Measurements from ENCODE around the gene YPEL5. TPM values are rescaled to one million over a fixed set of nuclear protein-coding genes. Genes with fewer than 3 reads are reported as not detected.

The YPEL5 gene
- polyA plus RNA-seq, 1 donor (not counting 4 experiments of a cell fraction or from before 2014, with no cell fraction given): 126 TPM

GRCh38 chr2:30155889-30156658 is 9.3 kb downstream of the YPEL5 start:
- Histone ChIP-seq H3K4me1 (ENCODE audit: control insufficient read depth, extremely low read depth, insufficient read depth, low read length) (no peaks in the 10 kb centered on the region), H3K9me1 (ENCODE audit: control insufficient read depth, extremely low read depth, insufficient read depth, low read length) (no peaks in the 10 kb centered on the region), H3K79me2 (ENCODE audit: control insufficient read depth, insufficient read depth, low read length) (peaks cover 14% of the 10 kb centered on the region), H3K27me3 (ENCODE audit: control insufficient read depth, extremely low read depth, insufficient read depth, low read length) (no peaks in the 10 kb centered on the region), H4K20me1 (ENCODE audit: control insufficient read depth, extremely low read depth, insufficient read depth, low read length) (no peaks in the 10 kb centered on the region), H2AFZ (ENCODE audit: control insufficient read depth, low read length) (no peak overlapping the region), H3K9ac (ENCODE audit: control insufficient read depth, extremely low read depth, insufficient read depth, low read length) (no peak overlapping the region), H3K9me3 (ENCODE audit: control insufficient read depth, low read depth, low read length) (no peaks in the 10 kb centered on the region), H3K4me3 (ENCODE audit: control insufficient read depth in 2 of 3, extremely low read depth in 1 of 3, insufficient read depth in 2 of 3, low read depth in 1 of 3, low read length in 3 of 3) (no peak overlapping the region), H3K27ac (ENCODE audit: control insufficient read depth, insufficient read depth, low read length) (no peak overlapping the region), H3K36me3 (ENCODE audit: control insufficient read depth in 2 of 2, extremely low read depth in 1 of 2, insufficient read depth in 2 of 2, low read length in 2 of 2) (peaks cover 11 to 26% of the 10 kb centered on the region in 2 experiments), H3K4me2 (ENCODE audit: control insufficient read depth, extremely low read depth, insufficient read depth, low read depth, low read length) (no peak overlapping the region)
- FAIRE-seq (peak; percentile 17), DNase-seq (ENCODE audit: low read depth, low spot score) (no peak)
- dilution Hi-C loops (cut with MboI; ENCODE audit: extremely low pct_ligation_motif_present, low sequenced_read_pairs): no loop called here
- TF ChIP-seq EZH2 (IDR thresholded peaks at IDR 0.05; ENCODE audit: low read length): no peak
- TF ChIP-seq, protein P1, sequence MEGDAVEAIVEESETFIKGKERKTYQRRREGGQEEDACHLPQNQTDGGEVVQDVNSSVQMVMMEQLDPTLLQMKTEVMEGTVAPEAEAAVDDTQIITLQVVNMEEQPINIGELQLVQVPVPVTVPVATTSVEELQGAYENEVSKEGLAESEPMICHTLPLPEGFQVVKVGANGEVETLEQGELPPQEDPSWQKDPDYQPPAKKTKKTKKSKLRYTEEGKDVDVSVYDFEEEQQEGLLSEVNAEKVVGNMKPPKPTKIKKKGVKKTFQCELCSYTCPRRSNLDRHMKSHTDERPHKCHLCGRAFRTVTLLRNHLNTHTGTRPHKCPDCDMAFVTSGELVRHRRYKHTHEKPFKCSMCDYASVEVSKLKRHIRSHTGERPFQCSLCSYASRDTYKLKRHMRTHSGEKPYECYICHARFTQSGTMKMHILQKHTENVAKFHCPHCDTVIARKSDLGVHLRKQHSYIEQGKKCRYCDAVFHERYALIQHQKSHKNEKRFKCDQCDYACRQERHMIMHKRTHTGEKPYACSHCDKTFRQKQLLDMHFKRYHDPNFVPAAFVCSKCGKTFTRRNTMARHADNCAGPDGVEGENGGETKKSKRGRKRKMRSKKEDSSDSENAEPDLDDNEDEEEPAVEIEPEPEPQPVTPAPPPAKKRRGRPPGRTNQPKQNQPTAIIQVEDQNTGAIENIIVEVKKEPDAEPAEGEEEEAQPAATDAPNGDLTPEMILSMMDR (optimal IDR thresholded peaks at IDR 0.05 in 1 of 3, IDR thresholded peaks at IDR 0.05 in 1 of 3, conservative IDR thresholded peaks at IDR 0.05 in 1 of 3; ENCODE audit: extremely low read depth in 1 of 3, insufficient read depth in 2 of 3, low read length in 3 of 3): no peak

GRCh38 chr2:30157616-30158015 is 10.8 kb downstream of the YPEL5 start:
- H3K9me3 ChIP-seq (ENCODE audit: control insufficient read depth, low read depth, low read length): no peaks in the 10 kb centered on the region
- no peak for FAIRE-seq
- no peak overlapping the region for H3K27ac ChIP-seq (ENCODE audit: control insufficient read depth, insufficient read depth, low read length)
- H3K27me3 ChIP-seq (ENCODE audit: control insufficient read depth, extremely low read depth, insufficient read depth, low read length): no peaks in the 10 kb centered on the region
- H3K4me2 ChIP-seq (ENCODE audit: control insufficient read depth, extremely low read depth, insufficient read depth, low read depth, low read length): no peak overlapping the region
- peaks cover 9% of the 10 kb centered on the region for H3K79me2 ChIP-seq (ENCODE audit: control insufficient read depth, insufficient read depth, low read length)
- no peak overlapping the region for H2AFZ ChIP-seq (ENCODE audit: control insufficient read depth, low read length)
- H3K9me1 ChIP-seq (ENCODE audit: control insufficient read depth, extremely low read depth, insufficient read depth, low read length): no peaks in the 10 kb centered on the region
- H3K4me1 ChIP-seq (ENCODE audit: control insufficient read depth, extremely low read depth, insufficient read depth, low read length): no peaks in the 10 kb centered on the region
- no peaks in the 10 kb centered on the region for H4K20me1 ChIP-seq (ENCODE audit: control insufficient read depth, extremely low read depth, insufficient read depth, low read length)
- dilution Hi-C loops (cut with MboI; ENCODE audit: extremely low pct_ligation_motif_present, low sequenced_read_pairs): no loop called here
- no peak overlapping the region for H3K4me3 ChIP-seq (ENCODE audit: control insufficient read depth in 2 of 3, extremely low read depth in 1 of 3, insufficient read depth in 2 of 3, low read depth in 1 of 3, low read length in 3 of 3)
- no peak for DNase-seq (ENCODE audit: low read depth, low spot score)
- H3K36me3 ChIP-seq (ENCODE audit: control insufficient read depth in 2 of 2, extremely low read depth in 1 of 2, insufficient read depth in 2 of 2, low read length in 2 of 2): peaks cover 11 to 25% of the 10 kb centered on the region in 2 experiments
- TF ChIP-seq, protein P1 (optimal IDR thresholded peaks at IDR 0.05 in 1 of 3, IDR thresholded peaks at IDR 0.05 in 1 of 3, conservative IDR thresholded peaks at IDR 0.05 in 1 of 3; ENCODE audit: extremely low read depth in 1 of 3, insufficient read depth in 2 of 3, low read length in 3 of 3): no peak
- no peak for TF ChIP-seq EZH2 (IDR thresholded peaks at IDR 0.05; ENCODE audit: low read length)
- no peak overlapping the region for H3K9ac ChIP-seq (ENCODE audit: control insufficient read depth, extremely low read depth, insufficient read depth, low read length)

Measured in keratinocyte (primary cell).